Uterus (tissue), 4 donors: ENCODE data around the gene DARS2. TPM values are rescaled to one million over a fixed set of nuclear protein-coding genes. Genes with fewer than 3 reads are reported as not detected.
A peak's percentile ranks its signal among the peaks of the same experiment; 100 is the strongest.

ENCODE experiments used
- DNase-seq, 2 donors: peaks; one replicate each; pipeline ENCODE4 v3.0.0-alpha.2; 2019 to 2020
- H3K27ac ChIP-seq, 2 donors: fragments of 200-600 bp; sonication (generic); 1 replicate in 1 of 2; 2 replicates in 1 of 2; pipeline ENCODE4 v1.5.1; 2016 to 2018
- H3K27me3 ChIP-seq, 2 donors: fragments of 200-600 bp; sonication (generic); one replicate each; pipeline ENCODE4 v1.5.1; 2018 to 2019; ENCODE audit warnings: control low read depth in 1 of 2
- H3K36me3 ChIP-seq, 2 donors: fragments of 200-600 bp; sonication (generic); one replicate each; pipeline ENCODE4 v1.5.1; 2019; ENCODE audit warnings: control low read depth in 1 of 2
- H3K4me1 ChIP-seq, 2 donors: fragments of 200-600 bp; sonication (generic); one replicate each; pipeline ENCODE4 v1.5.1; 2018 to 2019; ENCODE audit warnings: control low read depth in 1 of 2
- H3K4me3 ChIP-seq, 2 donors: fragments of 200-600 bp; sonication (generic); 1 replicate in 1 of 2; 2 replicates in 1 of 2; pipeline ENCODE4 v1.5.1; 2018 to 2019; ENCODE audit warnings: mild to moderate bottlenecking in 1 of 2
- H3K9me3 ChIP-seq, 2 donors: fragments of 200-600 bp; sonication (generic); one replicate each; pipeline ENCODE4 v1.5.1; 2019; ENCODE audit warnings: control low read depth in 1 of 2
- CTCF ChIP-seq, 4 experiments: fragments of 200-600 bp in 2 of 4; fragments of 450-650 bp in 2 of 4; sonication (generic) in 2 of 4; IDR thresholded peaks; one replicate each; pipeline ENCODE4 v1.5.1; 2016 to 2019; ENCODE audit warnings: antibody characterized with exemption in 4 of 4, mild to moderate bottlenecking in 2 of 4, moderate library complexity in 1 of 4
- POLR2A ChIP-seq, 2 donors: fragments of 450-650 bp; IDR thresholded peaks; one replicate each; pipeline ENCODE4 v1.6.1; 2016; ENCODE audit warnings: antibody characterized with exemption in 2 of 2, mild to moderate bottlenecking in 1 of 2, moderate library complexity in 1 of 2
- intact Hi-C: fragments of 100-400 bp; cut with DNase I; formaldehyde crosslinking; loops from one replicate; pipeline ENCODE4 v1.15.1; 2023; ENCODE audit warnings: low total_unique reads
- total RNA-seq, 4 donors: library from RNA; depleted of rRNA in 3 of 4; stranded (reverse); fragments of >200 nt in 3 of 4; gene quantifications; one replicate each; pipeline versions ENCODE4 v1.1.0 to v1.2.4, GENCODE V29; 2014 to 2023
- donor health status: DM: yes; HTN: yes; CAD: no.

The DARS2 gene
- total RNA-seq, 4 donors from 2014 or later, result 4.1 to 20.0 (median 12.7) TPM

- peak in 1 of 2 donors; percentile 81 for DNase-seq
- peak within 1 kb of the TSS; percentile 87 to 92 for H3K27ac ChIP-seq
- intact Hi-C loops, result loop anchor here (5.0 kb wide), 1 partner anchor 154 kb away; the partner anchor contains the start of gene RC3H1
- no peaks in the 10 kb centered on the region for H3K36me3 ChIP-seq
- no peaks in the 10 kb centered on the region for H3K9me3 ChIP-seq
- peak within 1 kb of the TSS; percentile 65 to 74 for H3K4me3 ChIP-seq
- no peak for TF ChIP-seq CTCF (IDR thresholded peaks at IDR 0.05)
- peak in 1 of 2 donors; percentile 9 for TF ChIP-seq POLR2A (IDR thresholded peaks at IDR 0.05)
- H3K4me1 ChIP-seq, result no peaks in the 10 kb centered on the region
- H3K27me3 ChIP-seq, result no peaks in the 10 kb centered on the region
Measured at GRCh38 chr1:173868266-173869020, 44.0 kb downstream of the DARS2 start, which contains the start of gene ZBTB37. Gene ZBTB37 (plus strand): TSS chr1:173868380. CDS start chr1:173870226, 1,846 bp downstream.

GRCh38 chr1:173869021-173869359 lies 44.5 kb downstream of the DARS2 start:
- Histone ChIP-seq H3K4me3 (peak overlapping the region; percentile 65 to 74), H3K27me3 (no peaks in the 10 kb centered on the region), H3K36me3 (no peaks in the 10 kb centered on the region), H3K27ac (peak overlapping the region; percentile 87 to 92), H3K4me1 (no peaks in the 10 kb centered on the region), H3K9me3 (no peaks in the 10 kb centered on the region)
- TF ChIP-seq CTCF (IDR thresholded peaks at IDR 0.05) (no peak), POLR2A (IDR thresholded peaks at IDR 0.05) (no peak)
- intact Hi-C loops, result loop anchor here (5.0 kb wide), 1 partner anchor 153 kb away; the partner anchor contains the start of gene RC3H1
- no peak for DNase-seq

- Histone ChIP-seq H3K9me3 (no peaks in the 10 kb centered on the region), H3K4me3 (no peak overlapping the region), H3K36me3 (no peaks in the 10 kb centered on the region), H3K4me1 (no peaks in the 10 kb centered on the region), H3K27me3 (no peaks in the 10 kb centered on the region), H3K27ac (no peak overlapping the region)
- intact Hi-C loops, result no loop called here
- TF ChIP-seq CTCF (IDR thresholded peaks at IDR 0.05) (no peak), POLR2A (IDR thresholded peaks at IDR 0.05) (no peak)
- no peak for DNase-seq
Measured at GRCh38 chr1:173870252-173871075, 46.0 kb downstream of the DARS2 start.

- Histone ChIP-seq H3K4me1 (no peaks in the 10 kb centered on the region), H3K27me3 (no peaks in the 10 kb centered on the region), H3K27ac (no peak overlapping the region), H3K9me3 (no peaks in the 10 kb centered on the region), H3K36me3 (no peaks in the 10 kb centered on the region), H3K4me3 (no peak overlapping the region)
- DNase-seq, result no peak
- TF ChIP-seq POLR2A (IDR thresholded peaks at IDR 0.05), result no peak
- no peak for TF ChIP-seq CTCF (IDR thresholded peaks at IDR 0.05)
- intact Hi-C loops, result no loop called here
Measured at GRCh38 chr1:173871091-173871490, 46.6 kb downstream of the DARS2 start.

- no peak overlapping the region for H3K4me3 ChIP-seq
- no peaks in the 10 kb centered on the region for H3K4me1 ChIP-seq
- H3K27ac ChIP-seq, result no peak overlapping the region
- no peak for TF ChIP-seq CTCF (IDR thresholded peaks at IDR 0.05)
- TF ChIP-seq POLR2A (IDR thresholded peaks at IDR 0.05), result no peak
- DNase-seq, result no peak
- H3K36me3 ChIP-seq, result no peaks in the 10 kb centered on the region
- intact Hi-C loops, result no loop called here
- no peaks in the 10 kb centered on the region for H3K27me3 ChIP-seq
- H3K9me3 ChIP-seq, result no peaks in the 10 kb centered on the region
Measured at GRCh38 chr1:173871500-173871899, 47.0 kb downstream of the DARS2 start.
